PC-9 (cell line): Measurements from ENCODE around the gene CRYZL1.

Source experiments
- CTCF ChIP-seq: fragments of 200-600 bp; sonication (generic); conservative IDR thresholded peaks from 2 replicates; pipeline ENCODE4 v1.6.1; 2017; ENCODE audit warnings: mixed run types, antibody characterized with exemption, mild to moderate bottlenecking, moderate library complexity
- EZH2 ChIP-seq: fragments of 200-600 bp; sonication (generic); IDR thresholded peaks from 2 replicates; pipeline ENCODE4 v1.8.0; 2017; ENCODE audit warnings: antibody characterized with exemption, low read depth

GRCh38 chr21:33561373-33561772, 80.2 kb downstream of the CRYZL1 start:
- TF ChIP-seq CTCF: no peak
- TF ChIP-seq EZH2: no peak
